ENCODE measurements around the gene AQR.

Gene AQR

GRCh38 chr15:34905047-34905446, 64.5 kb downstream of the AQR start:
- Histone ChIP-seq H3K4me3 (ENCODE audit: low read depth, low read length) (no peak overlapping the region), H3K27me3 (replicated peaks) (no peaks in the 10 kb centered on the region), H3K27ac (no peak overlapping the region), H3K36me3 (replicated peaks) (peaks cover 8% of the 10 kb centered on the region)
- DNase-seq = no peak
- in situ Hi-C loops (cut with HindIII; ENCODE audit: low pct_ligation_motif_present, low sequenced_read_pairs) = no loop called here
- no peak for TF ChIP-seq CTCF (IDR thresholded peaks at IDR 0.05; ENCODE audit: low read depth, low read length, missing control alignments)

- Histone ChIP-seq H3K36me3 (replicated peaks) (peaks cover 8% of the 10 kb centered on the region), H3K27ac (no peak overlapping the region), H3K27me3 (replicated peaks) (no peaks in the 10 kb centered on the region), H3K4me3 (ENCODE audit: low read depth, low read length) (no peak overlapping the region)
- DNase-seq = no peak
- in situ Hi-C loops (cut with HindIII; ENCODE audit: low pct_ligation_motif_present, low sequenced_read_pairs) = no loop called here
- TF ChIP-seq CTCF (IDR thresholded peaks at IDR 0.05; ENCODE audit: low read depth, low read length, missing control alignments) = no peak
Observed at GRCh38 chr15:34904527-34904926, 65.0 kb downstream of the AQR start.

DNA sequence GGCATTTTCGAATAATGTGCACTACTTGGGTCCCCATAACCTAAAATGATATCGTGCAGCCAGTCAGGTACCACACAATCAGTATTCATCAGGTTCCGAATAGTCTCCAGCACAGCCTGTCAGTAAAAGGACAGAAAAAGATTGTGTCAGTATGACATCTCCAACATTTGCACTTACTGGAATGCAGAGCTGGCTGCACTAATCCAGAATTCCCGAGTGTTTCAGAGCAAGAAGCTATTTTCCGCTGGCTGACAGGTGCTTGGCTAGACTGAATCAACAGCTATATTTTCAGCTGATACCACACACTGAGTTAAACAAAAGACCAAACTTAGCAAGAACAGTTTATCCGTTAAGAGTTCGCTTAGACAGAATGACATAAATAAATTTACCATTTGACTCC, 68.8 kb downstream of the AQR start:
- Histone ChIP-seq H3K36me3 (replicated peaks) (peaks cover 10% of the 10 kb centered on the region), H3K27me3 (replicated peaks) (no peaks in the 10 kb centered on the region), H3K4me3 (ENCODE audit: low read depth, low read length) (no peak overlapping the region), H3K27ac (no peak overlapping the region)
- DNase-seq = no peak
- no peak for TF ChIP-seq CTCF (IDR thresholded peaks at IDR 0.05; ENCODE audit: low read depth, low read length, missing control alignments)
- in situ Hi-C loops (cut with HindIII; ENCODE audit: low pct_ligation_motif_present, low sequenced_read_pairs) = no loop called here

DNA sequence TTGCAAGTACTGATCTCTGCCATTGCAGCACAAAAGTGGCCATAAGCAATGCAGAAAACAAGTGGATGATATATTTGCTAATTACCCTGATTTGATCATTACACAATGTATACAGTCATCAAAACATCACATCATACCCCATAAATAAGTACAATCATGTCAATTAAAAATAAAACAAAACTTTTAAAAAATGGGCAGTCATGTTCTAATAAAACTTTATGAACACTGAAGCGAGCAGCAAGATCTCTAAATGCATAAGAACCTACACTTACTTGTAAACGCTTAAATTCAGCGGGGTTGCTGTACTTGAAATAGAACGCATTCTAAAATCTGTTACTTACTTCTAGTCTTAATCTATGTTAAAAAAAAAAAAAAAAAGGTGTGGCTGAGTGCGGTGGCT, 73.4 kb downstream of the AQR start:
- no peak overlapping the region for H3K27ac ChIP-seq
- peaks cover 18% of the 10 kb centered on the region for H3K36me3 ChIP-seq (replicated peaks)
- no peak for TF ChIP-seq CTCF (IDR thresholded peaks at IDR 0.05; ENCODE audit: low read depth, low read length, missing control alignments)
- no peak overlapping the region for H3K4me3 ChIP-seq (ENCODE audit: low read depth, low read length)
- no peak for DNase-seq
- H3K27me3 ChIP-seq (replicated peaks) = no peaks in the 10 kb centered on the region
- in situ Hi-C loops (cut with HindIII; ENCODE audit: low pct_ligation_motif_present, low sequenced_read_pairs) = no loop called here

DNA sequence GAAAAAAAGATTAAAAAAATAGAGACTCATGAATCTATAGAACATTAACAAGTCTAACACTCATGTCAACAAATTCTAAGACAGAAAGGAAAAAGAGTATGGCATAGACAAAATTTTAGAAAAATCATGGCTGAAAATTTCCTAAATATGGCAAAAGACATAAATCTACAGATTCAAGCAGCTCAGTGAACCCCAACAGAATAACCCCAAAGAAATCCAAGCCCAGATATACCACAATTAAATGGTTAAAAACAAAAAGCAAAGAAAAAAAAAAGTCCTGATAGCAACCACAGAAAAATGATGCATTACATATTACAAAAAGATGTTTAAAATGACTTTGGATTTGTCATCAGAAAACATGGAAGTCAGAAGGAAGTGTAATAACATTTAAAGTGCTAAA, 75.6 kb downstream of the AQR start:
- TF ChIP-seq CTCF (IDR thresholded peaks at IDR 0.05; ENCODE audit: low read depth, low read length, missing control alignments) = no peak
- H3K27ac ChIP-seq = no peak overlapping the region
- peaks cover 14% of the 10 kb centered on the region for H3K36me3 ChIP-seq (replicated peaks)
- in situ Hi-C loops (cut with HindIII; ENCODE audit: low pct_ligation_motif_present, low sequenced_read_pairs) = no loop called here
- DNase-seq = no peak
- no peaks in the 10 kb centered on the region for H3K27me3 ChIP-seq (replicated peaks)
- no peak overlapping the region for H3K4me3 ChIP-seq (ENCODE audit: low read depth, low read length)

GRCh38 chr15:34892963-34893591, 76.5 kb downstream of the AQR start:
- DNase-seq = no peak
- Histone ChIP-seq H3K36me3 (replicated peaks) (peaks cover 14% of the 10 kb centered on the region), H3K27ac (no peak overlapping the region), H3K27me3 (replicated peaks) (no peaks in the 10 kb centered on the region), H3K4me3 (ENCODE audit: low read depth, low read length) (no peak overlapping the region)
- no peak for TF ChIP-seq CTCF (IDR thresholded peaks at IDR 0.05; ENCODE audit: low read depth, low read length, missing control alignments)
- in situ Hi-C loops (cut with HindIII; ENCODE audit: low pct_ligation_motif_present, low sequenced_read_pairs) = no loop called here

All from brain microvascular endothelial cell (primary cell).